Keratinocyte (primary cell): Measurements from ENCODE around the gene DMBX1. TPM values are rescaled to one million over a fixed set of nuclear protein-coding genes. Genes with fewer than 3 reads are reported as not detected.

ENCODE experiments used
- DNase-seq: peaks from one replicate; pipeline ENCODE4 v3.0.0-alpha.2; 2011; ENCODE audit warnings: low read depth, missing footprints, low spot score
- FAIRE-seq: peaks from 2 replicates; lab custom pipeline; 2011; peaks lifted over from hg19 to GRCh38; lab: Jason Lieb, UNC
- H2AFZ ChIP-seq: 2 replicates; pipeline ENCODE4 v1.6.0; 2012; ENCODE audit warnings: low read length, control low read depth, inconsistent platforms; ENCODE audit not compliant: control insufficient read depth
- H3K27ac ChIP-seq: 2 replicates; pipeline ENCODE4 v1.5.1; 2011; ENCODE audit warnings: low read length; ENCODE audit not compliant: control insufficient read depth, insufficient read depth
- H3K27me3 ChIP-seq: 3 replicates; pipeline ENCODE4 v1.6.0; 2011; ENCODE audit warnings: low read length; ENCODE audit not compliant: control insufficient read depth, insufficient read depth; ENCODE audit errors: extremely low read depth
- H3K36me3 ChIP-seq, 2 experiments: 2 replicates in 1 of 2; 3 replicates in 1 of 2; pipeline ENCODE4 v1.5.1; 2011; ENCODE audit warnings: low read length in 2 of 2, mild to moderate bottlenecking in 1 of 2; ENCODE audit not compliant: control insufficient read depth in 2 of 2, insufficient read depth in 2 of 2; ENCODE audit errors: extremely low read depth in 1 of 2
- H3K4me1 ChIP-seq: 3 replicates; pipeline ENCODE4 v1.5.1; 2011; ENCODE audit warnings: low read length; ENCODE audit not compliant: control insufficient read depth, insufficient read depth; ENCODE audit errors: extremely low read depth
- H3K4me2 ChIP-seq: 3 replicates; pipeline ENCODE4 v1.6.0; 2011; ENCODE audit warnings: low read depth, low read length; ENCODE audit not compliant: control insufficient read depth, insufficient read depth; ENCODE audit errors: extremely low read depth
- H3K4me3 ChIP-seq, 3 experiments: fragments of 200-600 bp in 1 of 3; sonication (generic) in 1 of 3; 2 replicates in 2 of 3; 3 replicates in 1 of 3; pipeline ENCODE4 v1.5.1; 2011 to 2016; ENCODE audit warnings: low read length in 3 of 3, mild to moderate bottlenecking in 3 of 3, control low read depth in 2 of 3, inconsistent platforms in 1 of 3, low read depth in 1 of 3, mixed read lengths in 1 of 3, mixed run types in 1 of 3, moderate library complexity in 1 of 3; ENCODE audit not compliant: control insufficient read depth in 2 of 3, insufficient read depth in 2 of 3; ENCODE audit errors: extremely low read depth in 1 of 3
- H3K79me2 ChIP-seq: 2 replicates; pipeline ENCODE4 v1.6.0; 2012; ENCODE audit warnings: low read length; ENCODE audit not compliant: control insufficient read depth, insufficient read depth
- H3K9ac ChIP-seq: 3 replicates; pipeline ENCODE4 v1.6.0; 2011; ENCODE audit warnings: low read length; ENCODE audit not compliant: control insufficient read depth, insufficient read depth; ENCODE audit errors: extremely low read depth
- H3K9me1 ChIP-seq: 3 replicates; pipeline ENCODE4 v1.6.0; 2011; ENCODE audit warnings: low read length; ENCODE audit not compliant: control insufficient read depth, insufficient read depth; ENCODE audit errors: extremely low read depth
- H3K9me3 ChIP-seq: 2 replicates; pipeline ENCODE4 v1.5.1; 2012; ENCODE audit warnings: low read depth, low read length; ENCODE audit not compliant: control insufficient read depth
- H4K20me1 ChIP-seq: 3 replicates; pipeline ENCODE4 v1.6.0; 2011; ENCODE audit warnings: low read length; ENCODE audit not compliant: control insufficient read depth, insufficient read depth; ENCODE audit errors: extremely low read depth
- EZH2 ChIP-seq: IDR thresholded peaks from one replicate; pipeline ENCODE4 v1.6.1; 2012; ENCODE audit warnings: inconsistent platforms, mild to moderate bottlenecking, low read length, moderate library complexity
- dilution Hi-C: fragments of 300-500 bp; cut with MboI; formaldehyde crosslinking; loops from one replicate; pipeline ENCODE4 v1.7.0; 2020; ENCODE audit warnings: low sequenced_read_pairs; ENCODE audit not compliant: extremely low pct_ligation_motif_present
- polyA plus RNA-seq, 5 experiments: library from polyadenylated mRNA; depleted of rRNA in 3 of 5; stranded (reverse) in 3 of 5; stranded (forward) in 1 of 5; unstranded in 1 of 5; fragments of >200 nt; gene quantifications; 1 replicate in 1 of 5; 2 replicates in 3 of 5; 3 replicates in 1 of 5; pipeline versions ENCODE4 v1.2.1 to v1.2.3, GENCODE V29; 2011 to 2012; ENCODE audit warnings: missing spikeins in 2 of 5, low read depth in 1 of 5, low replicate concordance in 1 of 5
- TF ChIP-seq, protein P1 (sequence below), 3 experiments: IDR thresholded peaks in 1 of 3; conservative IDR thresholded peaks in 1 of 3; optimal IDR thresholded peaks in 1 of 3; 2 replicates in 2 of 3; 3 replicates in 1 of 3; pipeline versions ENCODE3 to v1.5.1; 2011; ENCODE audit warnings: low read length in 3 of 3, mild to moderate bottlenecking in 3 of 3, moderate library complexity in 2 of 3, control low read depth in 1 of 3, inconsistent platforms in 1 of 3; ENCODE audit not compliant: insufficient read depth in 2 of 3; ENCODE audit errors: extremely low read depth in 1 of 3

The DMBX1 gene
- polyA plus RNA-seq, 1 donor (not counting 4 experiments of a cell fraction or from before 2014, with no cell fraction given): not detected

GRCh38 chr1:46510341-46510997, 20.8 kb downstream of the DMBX1 start:
- H4K20me1 ChIP-seq: no peaks in the 10 kb centered on the region
- no peak overlapping the region for H2AFZ ChIP-seq
- H3K27me3 ChIP-seq: peaks cover 3% of the 10 kb centered on the region
- no peak overlapping the region for H3K4me2 ChIP-seq
- no peaks in the 10 kb centered on the region for H3K4me1 ChIP-seq
- TF ChIP-seq EZH2: no peak
- H3K9me1 ChIP-seq: no peaks in the 10 kb centered on the region
- H3K27ac ChIP-seq: no peak overlapping the region
- no peak overlapping the region for H3K9ac ChIP-seq
- FAIRE-seq: no peak
- DNase-seq: no peak
- no peak overlapping the region for H3K4me3 ChIP-seq
- no peaks in the 10 kb centered on the region for H3K36me3 ChIP-seq
- dilution Hi-C loops: no loop called here
- no peaks in the 10 kb centered on the region for H3K79me2 ChIP-seq
- no peaks in the 10 kb centered on the region for H3K9me3 ChIP-seq

- DNase-seq: no peak
- no peak for TF ChIP-seq EZH2
- TF ChIP-seq, protein P1, sequence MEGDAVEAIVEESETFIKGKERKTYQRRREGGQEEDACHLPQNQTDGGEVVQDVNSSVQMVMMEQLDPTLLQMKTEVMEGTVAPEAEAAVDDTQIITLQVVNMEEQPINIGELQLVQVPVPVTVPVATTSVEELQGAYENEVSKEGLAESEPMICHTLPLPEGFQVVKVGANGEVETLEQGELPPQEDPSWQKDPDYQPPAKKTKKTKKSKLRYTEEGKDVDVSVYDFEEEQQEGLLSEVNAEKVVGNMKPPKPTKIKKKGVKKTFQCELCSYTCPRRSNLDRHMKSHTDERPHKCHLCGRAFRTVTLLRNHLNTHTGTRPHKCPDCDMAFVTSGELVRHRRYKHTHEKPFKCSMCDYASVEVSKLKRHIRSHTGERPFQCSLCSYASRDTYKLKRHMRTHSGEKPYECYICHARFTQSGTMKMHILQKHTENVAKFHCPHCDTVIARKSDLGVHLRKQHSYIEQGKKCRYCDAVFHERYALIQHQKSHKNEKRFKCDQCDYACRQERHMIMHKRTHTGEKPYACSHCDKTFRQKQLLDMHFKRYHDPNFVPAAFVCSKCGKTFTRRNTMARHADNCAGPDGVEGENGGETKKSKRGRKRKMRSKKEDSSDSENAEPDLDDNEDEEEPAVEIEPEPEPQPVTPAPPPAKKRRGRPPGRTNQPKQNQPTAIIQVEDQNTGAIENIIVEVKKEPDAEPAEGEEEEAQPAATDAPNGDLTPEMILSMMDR (optimal IDR thresholded peaks at IDR 0.05 in 1 of 3, IDR thresholded peaks at IDR 0.05 in 1 of 3, conservative IDR thresholded peaks at IDR 0.05 in 1 of 3; ENCODE audit: extremely low read depth in 1 of 3, insufficient read depth in 2 of 3, low read length in 3 of 3): no peak
- H3K4me2 ChIP-seq: no peak overlapping the region
- no peak overlapping the region for H2AFZ ChIP-seq
- FAIRE-seq: no peak
- no peaks in the 10 kb centered on the region for H4K20me1 ChIP-seq
- no peak overlapping the region for H3K9ac ChIP-seq
- H3K9me3 ChIP-seq: no peaks in the 10 kb centered on the region
- H3K9me1 ChIP-seq: no peaks in the 10 kb centered on the region
- no peaks in the 10 kb centered on the region for H3K36me3 ChIP-seq
- H3K27ac ChIP-seq: no peak overlapping the region
- H3K79me2 ChIP-seq: no peaks in the 10 kb centered on the region
- H3K4me1 ChIP-seq: no peaks in the 10 kb centered on the region
- no peak overlapping the region for H3K4me3 ChIP-seq
- peaks cover 3% of the 10 kb centered on the region for H3K27me3 ChIP-seq
- dilution Hi-C loops: no loop called here
Observed at GRCh38 chr1:46510998-46511365, 21.3 kb downstream of the DMBX1 start.
